Calu3 (cell line): Measurements from ENCODE around the gene NREP. TPM values are rescaled to one million over a fixed set of nuclear protein-coding genes. Genes with fewer than 3 reads are reported as not detected.

Source experiments
- BruUV-seq: library from RNA; stranded (reverse); fragments of 400-500 nt; replicated peaks from 2 replicates; lab custom pipeline; 2021; lab: Mats Ljungman, UMichigan
- CTCF ChIA-PET: fragments of 300-600 bp; sonication (Branson Sonifier 250); formaldehyde crosslinking; loops from one replicate; lab custom pipeline; 2022; ENCODE audit warnings: antibody characterized with exemption; lab: Charles Lee
- DNase-seq: peaks from one replicate; pipeline ENCODE4 v3.0.0; 2022
- H3K27ac Mint-ChIP-seq: one replicate; pipeline ENCODE4 v1.8.0; 2022; ENCODE audit warnings: mixed read lengths; ENCODE audit not compliant: unreplicated experiment
- H3K27me3 Mint-ChIP-seq: one replicate; pipeline ENCODE4 v1.8.0; 2022; ENCODE audit warnings: mixed read lengths; ENCODE audit not compliant: unreplicated experiment
- H3K36me3 Mint-ChIP-seq: one replicate; pipeline ENCODE4 v1.8.0; 2022; ENCODE audit warnings: mild to moderate bottlenecking, moderate library complexity, mixed read lengths; ENCODE audit not compliant: insufficient read depth, unreplicated experiment
- H3K4me1 Mint-ChIP-seq: one replicate; pipeline ENCODE4 v1.8.0; 2022; ENCODE audit warnings: mild to moderate bottlenecking, low read depth, mixed read lengths; ENCODE audit not compliant: unreplicated experiment
- H3K4me3 Mint-ChIP-seq: one replicate; pipeline ENCODE4 v1.8.0; 2022; ENCODE audit warnings: mild to moderate bottlenecking, low read depth, moderate library complexity, mixed read lengths; ENCODE audit not compliant: unreplicated experiment
- H3K9me3 Mint-ChIP-seq: one replicate; pipeline ENCODE4 v1.8.0; 2022; ENCODE audit warnings: low read depth, mixed read lengths; ENCODE audit not compliant: unreplicated experiment
- intact Hi-C: fragments of 100-400 bp; cut with micrococcal nuclease; formaldehyde crosslinking; loops from one replicate; pipeline ENCODE4 v1.10.0; 2022; ENCODE audit not compliant: unreplicated experiment
- total RNA-seq: library from RNA; stranded (reverse); gene quantifications from 2 replicates; pipeline ENCODE4 v1.2.3, GENCODE V29; 2022
- TF ChIP-seq, protein P1 (sequence below): fragments of 200-600 bp; IDR thresholded peaks from one replicate; pipeline ENCODE4 v1.8.0; 2022; ENCODE audit warnings: antibody characterized with exemption; ENCODE audit not compliant: unreplicated experiment

Gene NREP
- total RNA-seq, 1 experiment from 2014 or later = 24.6 TPM

- Mint-ChIP-seq H3K36me3 (no peaks in the 10 kb centered on the region), H3K27me3 (no peaks in the 10 kb centered on the region), H3K9me3 (no peaks in the 10 kb centered on the region), H3K4me1 (peaks cover 34% of the 10 kb centered on the region), H3K4me3 (no peak overlapping the region), H3K27ac (no peak overlapping the region)
- CTCF ChIA-PET = no interaction called here
- intact Hi-C loops = loop anchor here (5.0 kb wide), 1 partner anchor 54 kb away; the partner anchor contains the start of gene NREP
- TF ChIP-seq, protein P1, sequence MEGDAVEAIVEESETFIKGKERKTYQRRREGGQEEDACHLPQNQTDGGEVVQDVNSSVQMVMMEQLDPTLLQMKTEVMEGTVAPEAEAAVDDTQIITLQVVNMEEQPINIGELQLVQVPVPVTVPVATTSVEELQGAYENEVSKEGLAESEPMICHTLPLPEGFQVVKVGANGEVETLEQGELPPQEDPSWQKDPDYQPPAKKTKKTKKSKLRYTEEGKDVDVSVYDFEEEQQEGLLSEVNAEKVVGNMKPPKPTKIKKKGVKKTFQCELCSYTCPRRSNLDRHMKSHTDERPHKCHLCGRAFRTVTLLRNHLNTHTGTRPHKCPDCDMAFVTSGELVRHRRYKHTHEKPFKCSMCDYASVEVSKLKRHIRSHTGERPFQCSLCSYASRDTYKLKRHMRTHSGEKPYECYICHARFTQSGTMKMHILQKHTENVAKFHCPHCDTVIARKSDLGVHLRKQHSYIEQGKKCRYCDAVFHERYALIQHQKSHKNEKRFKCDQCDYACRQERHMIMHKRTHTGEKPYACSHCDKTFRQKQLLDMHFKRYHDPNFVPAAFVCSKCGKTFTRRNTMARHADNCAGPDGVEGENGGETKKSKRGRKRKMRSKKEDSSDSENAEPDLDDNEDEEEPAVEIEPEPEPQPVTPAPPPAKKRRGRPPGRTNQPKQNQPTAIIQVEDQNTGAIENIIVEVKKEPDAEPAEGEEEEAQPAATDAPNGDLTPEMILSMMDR = no peak
- no TSS peak for BruUV-seq
- no peak for DNase-seq
Measured at GRCh38 chr5:111703662-111704061, 53.3 kb downstream of the NREP start.

DNA sequence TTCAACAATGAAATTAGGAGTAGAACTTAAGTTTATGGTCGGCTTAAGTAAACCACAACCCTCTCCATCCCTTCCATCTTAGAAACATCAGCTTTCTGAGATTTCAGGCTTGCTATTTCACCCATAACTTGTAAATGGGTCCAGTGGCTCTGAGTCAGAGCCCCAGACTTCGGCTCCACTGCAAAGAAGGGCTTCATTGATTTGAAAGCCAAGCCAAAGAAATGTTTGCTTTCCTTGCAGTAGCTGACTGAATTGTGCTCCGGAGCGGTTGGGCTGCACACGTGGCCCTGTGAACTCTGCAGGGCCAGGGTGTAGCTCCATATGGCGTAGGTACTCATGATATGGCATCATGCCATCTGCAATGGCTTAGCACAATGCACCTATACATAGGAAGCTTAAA lies 57.0 kb downstream of the NREP start:
- TF ChIP-seq, protein P1 = no peak
- BruUV-seq = no TSS peak
- CTCF ChIA-PET = interaction anchor here (0.7 to 1.1 kb wide), 3 partner anchors 15 to 149 kb away, joined by 3 to 7 read pairs (median 4); no protein-coding TSS in a partner anchor
- no peaks in the 10 kb centered on the region for H3K27me3 Mint-ChIP-seq
- no peak overlapping the region for H3K4me3 Mint-ChIP-seq
- peaks cover 16% of the 10 kb centered on the region for H3K4me1 Mint-ChIP-seq
- H3K36me3 Mint-ChIP-seq = no peaks in the 10 kb centered on the region
- peak; percentile 69 for DNase-seq
- no peaks in the 10 kb centered on the region for H3K9me3 Mint-ChIP-seq
- intact Hi-C loops = loop anchor here (5.0 kb wide), 1 partner anchor 57 kb away; the partner anchor contains the start of gene NREP
- no peak overlapping the region for H3K27ac Mint-ChIP-seq

GRCh38 chr5:111699324-111699723 lies 57.7 kb downstream of the NREP start:
- CTCF ChIA-PET = interaction anchor here (0.6 to 1.1 kb wide), 3 partner anchors 58 to 168 kb away, joined by 3 to 7 read pairs (median 3); no protein-coding TSS in a partner anchor
- intact Hi-C loops = no loop called here
- Mint-ChIP-seq H3K27ac (no peak overlapping the region), H3K9me3 (no peaks in the 10 kb centered on the region), H3K27me3 (no peaks in the 10 kb centered on the region), H3K4me3 (no peak overlapping the region), H3K4me1 (peaks cover 16% of the 10 kb centered on the region), H3K36me3 (no peaks in the 10 kb centered on the region)
- no peak for DNase-seq
- no TSS peak for BruUV-seq
- TF ChIP-seq, protein P1 = no peak

- no peak for DNase-seq
- BruUV-seq = no TSS peak
- no peak overlapping the region for H3K27ac Mint-ChIP-seq
Measured at GRCh38 chr5:111697881-111698757, 58.9 kb downstream of the NREP start.

More at GRCh38 chr5:111697881-111698757, 58.9 kb downstream of the NREP start:
- Mint-ChIP-seq H3K4me1 (peaks cover 16% of the 10 kb centered on the region), H3K9me3 (no peaks in the 10 kb centered on the region), H3K36me3 (no peaks in the 10 kb centered on the region), H3K27me3 (no peaks in the 10 kb centered on the region), H3K4me3 (no peak overlapping the region)
- intact Hi-C loops = no loop called here
- TF ChIP-seq, protein P1 = no peak
- CTCF ChIA-PET = interaction anchor here (0.6 to 1.3 kb wide), 2 partner anchors 60 to 459 kb away, joined by 5 to 6 read pairs; no protein-coding TSS in a partner anchor
